Right lobe of liver (tissue), 6 donors: ENCODE results near the gene MYH9. TPM values are rescaled to one million over a fixed set of nuclear protein-coding genes. Genes with fewer than 3 reads are reported as not detected.

ENCODE experiments used
- ATAC-seq, 4 donors: fragments of 200-7000 bp; cut with Tn5 transposase; one replicate each; pipeline ENCODE4 v1.9.1; 2020; ENCODE audit warnings: mild to moderate bottlenecking in 4 of 4, moderate library complexity in 4 of 4
- DNase-seq, 3 donors: peaks; one replicate each; pipeline ENCODE4 v3.0.0-alpha.2; 2020
- H3K27ac ChIP-seq, 3 donors: fragments of 200-600 bp; one replicate each; pipeline ENCODE4 v1.8.0; 2022
- H3K27me3 ChIP-seq, 2 donors: fragments of 200-600 bp; one replicate each; pipeline ENCODE4 v1.8.0; 2022
- H3K36me3 ChIP-seq, 4 donors: fragments of 200-600 bp; sonication (generic) in 1 of 4; one replicate each; pipeline versions ENCODE4 v1.5.1 to v1.8.0; 2017 to 2022; ENCODE audit warnings: control low read depth in 1 of 4
- H3K4me1 ChIP-seq, 4 donors: fragments of 200-600 bp; sonication (generic) in 1 of 4; one replicate each; pipeline versions ENCODE4 v1.5.1 to v1.8.0; 2017 to 2022; ENCODE audit warnings: control low read depth in 1 of 4
- H3K4me3 ChIP-seq, 3 donors: fragments of 200-600 bp; one replicate each; pipeline ENCODE4 v1.8.0; 2022
- H3K9me3 ChIP-seq, 4 donors: fragments of 200-600 bp; sonication (generic) in 1 of 4; one replicate each; pipeline versions ENCODE4 v1.5.1 to v1.8.0; 2017 to 2022; ENCODE audit warnings: control low read depth in 1 of 4
- POLR2A ChIP-seq: fragments of 450-650 bp; IDR thresholded peaks from one replicate; pipeline ENCODE4 v1.6.1; 2017; ENCODE audit warnings: antibody characterized with exemption, mild to moderate bottlenecking
- WGBS: methylation state at CpG from one replicate; pipeline ENCODE4 v1.1.6; 2018; ENCODE audit warnings: low coverage, low lambda C conversion rate; ENCODE audit not compliant: insufficient coverage; ENCODE audit errors: missing lambda C conversion rate; 5-methylcytosine and 5-hydroxymethylcytosine counted together
- intact Hi-C, 2 donors: fragments of 100-400 bp; cut with DNase I; formaldehyde crosslinking; loops; one replicate each; pipeline versions ENCODE4 v1.11.2 to v1.14.1; 2022
- total RNA-seq, 6 experiments: library from RNA; depleted of rRNA in 2 of 6; stranded (reverse); fragments of >200 nt in 2 of 6; fragmentation: NEBNext Ultra II Directional in 3 of 6; extraction: Animal tissue kit (Norgen Biotek cat#: 25700) in 3 of 6; gene quantifications; one replicate each; pipeline versions ENCODE4 v1.1.0 to v1.2.4, GENCODE V29; 2016 to 2023
- TF ChIP-seq, protein P1 (sequence below), 4 donors: fragments of 200-600 bp in 3 of 4; fragments of 450-650 bp in 1 of 4; IDR thresholded peaks; one replicate each; pipeline versions ENCODE4 v1.5.1 to v1.8.0; 2016 to 2022; ENCODE audit warnings: antibody characterized with exemption in 4 of 4, mild to moderate bottlenecking in 2 of 4
- donor health status: DM: no; HTN: yes; CAD: no.
- donor health status: DM: no; HTN: no; CAD: no.
- donor health status: DM: no; HTN: no; CAD: no.
- donor health status: DM: no; HTN: yes; CAD: no.
- donor health status: DM: no; HTN: yes; CAD: no.

Gene MYH9
- total RNA-seq, 6 experiments from 2014 or later: 168 to 435 (median 222) TPM

DNA sequence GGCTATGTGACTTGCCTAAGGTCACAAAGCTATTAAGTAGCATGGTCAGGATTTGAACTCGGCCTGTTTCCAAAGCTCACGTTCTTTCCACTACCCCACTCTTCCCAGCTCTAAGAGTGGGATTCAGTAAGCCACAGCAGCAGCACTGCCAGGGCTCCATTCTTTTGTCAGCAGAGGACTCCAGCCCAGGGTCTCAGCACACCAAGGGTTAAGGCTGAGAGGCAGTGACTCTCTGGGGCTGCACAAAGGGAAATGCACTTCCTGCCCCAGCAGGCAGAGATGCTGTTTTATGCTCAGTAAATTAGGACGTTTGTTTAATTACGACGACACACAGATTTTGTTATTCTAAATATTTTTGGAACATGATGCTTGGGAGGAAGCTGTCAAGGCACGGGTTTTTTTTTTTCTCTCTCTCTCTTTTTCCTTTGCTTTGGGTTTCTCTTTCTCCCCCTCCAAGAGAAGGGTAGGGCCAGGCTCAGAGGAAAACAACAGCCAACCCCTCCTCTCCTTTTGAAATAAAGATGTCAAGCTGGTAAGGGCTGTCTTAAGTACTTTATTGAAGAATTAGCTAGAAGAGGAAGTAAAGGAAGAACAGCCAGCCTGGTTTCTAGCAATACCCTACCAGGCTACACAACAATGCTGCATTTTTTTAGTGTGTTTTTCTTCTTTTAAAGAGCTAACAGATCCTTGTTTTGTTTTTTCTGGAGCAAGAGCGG is 2.8 kb downstream of the MYH9 start:
- peak overlapping the region; percentile 98 to 99 (median 99) for H3K27ac ChIP-seq
- intact Hi-C loops: no loop called here

DNA sequence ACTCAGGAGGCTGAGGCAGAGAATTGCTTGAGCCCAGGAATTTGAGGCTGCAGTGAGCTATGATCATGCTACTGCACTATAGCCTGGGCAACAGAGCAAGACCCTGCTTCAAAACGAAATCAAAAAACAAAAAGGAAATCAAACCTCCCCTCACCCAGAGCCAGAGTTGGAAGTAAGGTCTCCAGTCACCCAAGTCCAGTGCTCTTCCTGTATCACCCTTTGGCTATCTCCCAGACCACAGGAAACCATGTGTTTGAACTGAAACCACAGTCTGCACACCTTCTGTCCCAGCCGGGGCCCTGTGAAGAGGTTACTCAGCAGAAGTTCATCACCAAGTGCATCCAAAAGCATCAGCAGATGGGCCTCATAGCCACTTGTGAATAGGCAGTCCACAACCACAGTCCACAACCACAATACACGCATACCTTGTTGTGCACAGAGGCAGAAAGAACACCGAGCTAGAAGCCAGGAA is 4.6 kb downstream of the MYH9 start:
- no peak for ATAC-seq
- H3K27me3 ChIP-seq: no peaks in the 10 kb centered on the region
- H3K4me1 ChIP-seq: peaks cover 0 to 51% (median 22%) of the 10 kb centered on the region in 4 donors
- WGBS: 59% methylated on average over 2 of the region's 4 CpGs
- no peak overlapping the region for H3K4me3 ChIP-seq
- intact Hi-C loops: no loop called here
- no peak for DNase-seq
- peaks cover 0 to 3% (median 0%) of the 10 kb centered on the region in 4 donors for H3K36me3 ChIP-seq
- TF ChIP-seq, protein P1, sequence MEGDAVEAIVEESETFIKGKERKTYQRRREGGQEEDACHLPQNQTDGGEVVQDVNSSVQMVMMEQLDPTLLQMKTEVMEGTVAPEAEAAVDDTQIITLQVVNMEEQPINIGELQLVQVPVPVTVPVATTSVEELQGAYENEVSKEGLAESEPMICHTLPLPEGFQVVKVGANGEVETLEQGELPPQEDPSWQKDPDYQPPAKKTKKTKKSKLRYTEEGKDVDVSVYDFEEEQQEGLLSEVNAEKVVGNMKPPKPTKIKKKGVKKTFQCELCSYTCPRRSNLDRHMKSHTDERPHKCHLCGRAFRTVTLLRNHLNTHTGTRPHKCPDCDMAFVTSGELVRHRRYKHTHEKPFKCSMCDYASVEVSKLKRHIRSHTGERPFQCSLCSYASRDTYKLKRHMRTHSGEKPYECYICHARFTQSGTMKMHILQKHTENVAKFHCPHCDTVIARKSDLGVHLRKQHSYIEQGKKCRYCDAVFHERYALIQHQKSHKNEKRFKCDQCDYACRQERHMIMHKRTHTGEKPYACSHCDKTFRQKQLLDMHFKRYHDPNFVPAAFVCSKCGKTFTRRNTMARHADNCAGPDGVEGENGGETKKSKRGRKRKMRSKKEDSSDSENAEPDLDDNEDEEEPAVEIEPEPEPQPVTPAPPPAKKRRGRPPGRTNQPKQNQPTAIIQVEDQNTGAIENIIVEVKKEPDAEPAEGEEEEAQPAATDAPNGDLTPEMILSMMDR (IDR thresholded peaks at IDR 0.05): no peak
- TF ChIP-seq POLR2A: no peak
- no peaks in the 10 kb centered on the region for H3K9me3 ChIP-seq
- H3K27ac ChIP-seq: peak overlapping the region; percentile 8 to 98 (median 24)

More for the DNA sequence above, 2.8 kb downstream of the MYH9 start:
- no peaks in the 10 kb centered on the region for H3K27me3 ChIP-seq
- no peak for ATAC-seq
- no peak for TF ChIP-seq POLR2A
- TF ChIP-seq, protein P1 (IDR thresholded peaks at IDR 0.05): no peak
- peaks cover 0 to 41% (median 17%) of the 10 kb centered on the region in 4 donors for H3K4me1 ChIP-seq
- no peaks in the 10 kb centered on the region for H3K36me3 ChIP-seq
- H3K9me3 ChIP-seq: peaks cover 0 to 1% (median 0%) of the 10 kb centered on the region in 4 donors
- no peak for DNase-seq
- peak overlapping the region; percentile 80 to 94 (median 87) for H3K4me3 ChIP-seq
- 15% methylated on average over 7 of the region's 7 CpGs for WGBS

DNA sequence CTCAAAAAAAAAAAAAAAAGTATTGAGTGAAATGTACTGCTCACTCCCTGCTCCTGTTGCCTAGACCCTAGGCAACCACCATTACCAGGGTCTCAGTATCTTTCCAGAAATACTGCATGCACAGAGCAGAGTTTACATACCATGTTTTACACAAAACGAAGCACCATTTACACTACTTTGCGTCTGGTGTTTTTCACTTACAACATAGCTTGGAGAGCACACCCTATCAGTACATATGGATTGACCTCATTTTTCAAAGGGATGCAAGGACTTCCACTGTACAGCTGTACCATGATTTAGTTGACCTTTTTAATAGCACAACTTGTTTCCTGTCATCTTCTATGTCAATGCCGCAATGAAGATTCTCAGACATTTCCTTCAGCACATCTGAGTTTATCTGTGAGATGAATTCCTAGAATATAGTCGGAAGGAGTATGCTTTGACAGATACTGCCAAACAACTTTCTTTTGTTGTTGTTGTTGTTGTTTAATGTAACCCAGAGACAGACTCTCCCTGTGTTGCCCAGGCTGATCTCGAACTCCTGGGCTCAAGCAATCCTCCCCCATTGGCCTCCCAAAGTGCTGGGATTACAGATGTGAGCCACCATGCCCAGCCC is 6.1 kb downstream of the MYH9 start:
- Histone ChIP-seq H3K27ac (no peak overlapping the region), H3K9me3 (no peaks in the 10 kb centered on the region), H3K4me1 (peaks cover 0 to 58% (median 25%) of the 10 kb centered on the region in 4 donors), H3K27me3 (no peaks in the 10 kb centered on the region), H3K36me3 (peaks cover 0 to 3% (median 0%) of the 10 kb centered on the region in 4 donors), H3K4me3 (no peak overlapping the region)
- no peak for TF ChIP-seq POLR2A
- TF ChIP-seq, protein P1 (IDR thresholded peaks at IDR 0.05): no peak
- WGBS: 44% methylated on average over 4 of the region's 5 CpGs
- ATAC-seq (no peak), DNase-seq (no peak)
- intact Hi-C loops: no loop called here

DNA sequence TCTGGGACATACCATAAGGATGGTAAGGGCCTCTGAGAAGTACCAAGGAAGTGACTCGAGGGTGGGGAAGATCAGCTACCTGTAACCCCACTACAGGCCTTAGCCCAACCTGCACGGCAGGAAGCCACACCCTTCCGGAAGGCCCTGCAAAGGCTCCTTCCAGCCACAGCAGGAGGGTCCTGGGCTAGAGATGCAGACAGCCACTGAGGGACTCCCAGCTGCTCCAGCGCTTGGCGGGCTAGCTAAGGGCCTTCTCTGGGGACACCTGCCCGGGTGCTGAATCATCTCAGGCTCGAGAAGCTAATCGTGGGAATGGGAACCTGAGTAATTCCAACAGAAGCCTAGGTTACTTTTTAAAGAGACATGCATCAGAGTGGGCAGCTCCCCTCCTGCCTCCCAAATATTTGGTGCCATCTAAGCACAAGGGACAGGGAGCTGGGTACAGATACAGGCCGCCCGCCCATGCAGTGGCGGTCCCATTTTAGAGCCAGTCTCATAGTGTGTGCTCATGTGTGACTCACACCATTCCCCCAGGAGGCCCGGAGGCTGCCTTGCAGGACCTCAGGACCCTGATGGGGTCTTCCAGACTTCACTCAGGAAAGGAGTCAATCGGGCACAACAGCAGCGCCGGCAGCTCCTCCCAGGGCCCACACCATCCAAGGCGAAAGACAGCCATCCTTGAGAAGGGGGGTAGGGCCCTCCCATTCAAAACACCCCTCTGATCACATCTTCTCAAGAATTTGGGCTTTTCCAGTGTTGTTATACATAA is 8.0 kb downstream of the MYH9 start:
- no peak overlapping the region for H3K4me3 ChIP-seq
- H3K36me3 ChIP-seq: peaks cover 0 to 3% (median 0%) of the 10 kb centered on the region in 4 donors
- no peak for TF ChIP-seq POLR2A
- TF ChIP-seq, protein P1 (IDR thresholded peaks at IDR 0.05): no peak
- H3K27me3 ChIP-seq: no peaks in the 10 kb centered on the region
- peaks cover 0 to 66% (median 29%) of the 10 kb centered on the region in 4 donors for H3K4me1 ChIP-seq
- ATAC-seq (peak in 1 of 4 donors; percentile 7), DNase-seq (no peak)
- intact Hi-C loops: loop anchor here in 1 of 2 donors (10.0 kb wide), 1 partner anchor 95 kb away; no protein-coding TSS in a partner anchor
- 17% methylated on average over 1 of the region's 16 CpGs for WGBS
- H3K9me3 ChIP-seq: no peaks in the 10 kb centered on the region
- H3K27ac ChIP-seq: peak overlapping the region in 1 of 3 donors; percentile 13
